ENCODE measurements around the gene DHTKD1. TPM values are rescaled to one million over a fixed set of nuclear protein-coding genes. Genes with fewer than 3 reads are reported as not detected.

The DHTKD1 gene
- total RNA-seq: 25.3 and 36.3 TPM in 2 replicates

GRCh38 chr10:12068449-12069269 is at the start of gene DHTKD1:
DHTKD1 (plus strand) TSS chr10:12068954; CDS start chr10:12069034, 80 bp downstream.

DNA sequence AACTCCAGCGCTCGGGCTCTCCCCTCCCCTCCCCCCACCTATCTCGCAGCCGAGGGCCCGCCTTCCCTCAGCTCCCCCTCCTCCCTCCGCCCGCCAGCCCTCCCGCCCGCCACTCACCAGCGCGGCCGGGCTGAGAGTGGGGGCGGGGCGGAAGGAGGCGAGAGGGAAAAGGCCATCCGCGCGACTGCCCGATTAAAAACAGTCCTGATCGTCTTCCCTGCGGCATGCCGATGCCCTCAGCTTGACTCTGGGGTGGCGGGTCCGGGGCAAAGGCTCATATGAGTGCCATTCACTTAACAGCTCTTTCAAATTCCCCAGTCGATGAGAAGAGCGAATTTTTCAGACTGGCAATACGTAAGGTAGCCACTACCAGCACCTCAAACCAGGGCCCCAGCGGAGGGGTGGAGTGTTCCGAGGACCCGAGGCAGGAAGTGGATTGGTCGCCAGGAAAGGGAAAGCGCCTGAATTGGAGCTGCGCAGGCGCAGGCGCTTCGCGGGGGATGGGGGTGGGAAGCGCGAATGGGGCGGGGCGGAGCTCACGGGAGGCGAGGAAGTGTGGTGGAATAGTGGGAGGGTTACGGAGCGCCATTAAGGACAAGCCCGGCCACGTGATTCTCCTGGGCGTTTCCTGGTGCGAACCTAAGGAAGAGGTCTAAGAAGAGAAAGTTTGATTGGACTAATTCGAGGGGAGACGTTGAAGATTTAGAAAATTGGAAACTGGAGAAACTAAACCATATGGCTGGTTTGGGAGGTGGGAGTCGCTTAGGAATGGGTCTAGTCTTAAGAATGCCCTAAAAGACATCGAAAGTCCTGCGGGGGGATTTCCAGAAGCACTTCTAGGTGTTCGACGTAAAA is 25.7 kb upstream of the DHTKD1 start, which contains the start of gene UPF2:
TSS of gene UPF2 (minus strand) at position 13 of the 855 bp plus-strand sequence. CDS start 7,386 bp downstream, outside the sequence.

DNA sequence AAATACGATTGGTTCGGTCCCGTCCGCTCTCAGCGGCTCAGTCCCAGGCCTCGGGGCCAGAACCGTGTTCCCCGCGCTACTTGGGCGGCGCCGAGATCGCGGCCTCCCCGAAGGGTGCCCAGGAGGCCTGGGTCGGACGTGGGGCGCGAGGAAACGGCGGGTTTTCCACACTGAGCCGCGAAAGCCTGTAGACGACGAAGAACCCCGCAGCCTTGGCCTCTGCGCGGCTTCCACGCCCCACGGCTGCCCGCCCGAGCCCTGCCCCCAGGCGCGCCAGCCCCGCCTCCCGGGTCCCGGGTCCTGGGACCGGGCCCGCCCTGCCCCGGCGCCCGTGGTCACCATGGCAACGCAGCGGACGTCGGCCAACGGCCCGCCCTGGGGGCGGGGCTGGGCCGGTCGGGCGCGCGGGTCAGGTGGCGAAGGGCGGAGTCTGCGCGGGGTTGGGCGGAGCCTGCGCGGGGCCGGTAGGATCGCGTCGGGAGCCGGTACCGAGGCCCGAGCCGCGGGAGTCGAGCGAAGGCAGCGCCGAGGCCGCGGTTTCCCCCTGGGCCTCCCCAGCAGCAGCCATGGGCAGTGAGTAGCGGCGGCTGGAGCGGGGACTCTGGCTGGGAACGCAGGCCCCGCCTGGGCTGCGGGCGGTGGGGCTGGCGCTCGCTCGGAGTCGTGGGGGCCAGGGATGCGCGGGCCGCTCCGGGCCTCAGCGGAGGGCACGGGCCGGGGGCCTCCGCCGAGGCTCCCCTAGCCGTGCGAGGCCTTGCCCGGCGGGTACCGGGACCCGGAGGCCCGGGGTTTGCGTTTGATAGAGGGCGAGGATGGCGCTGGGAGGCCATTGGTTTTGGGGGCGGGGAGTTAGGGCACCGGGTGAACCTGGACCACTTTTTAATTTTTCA is 60.7 kb downstream of the DHTKD1 start, which contains the start of gene SEC61A2:
TSS of gene SEC61A2 (plus strand) at position 456 of the 890 bp plus-strand sequence. CDS start at position 567, 111 bp downstream.

Other genes with a start within 250 kb of the DHTKD1 start
- gene PROSER2, start 245.6 kb upstream of the DHTKD1 start, total RNA-seq: 5.3 and 6.5 TPM in 2 replicates
- gene UPF2, start 26.1 kb upstream of the DHTKD1 start, total RNA-seq: 17.2 and 20.2 TPM in 2 replicates
- gene SEC61A2, start 60.7 kb downstream of the DHTKD1 start, total RNA-seq: 3.2 and 13.7 TPM in 2 replicates
- 101 and 134 TPM in 2 replicates for gene NUDT5, start 126.9 kb downstream of the DHTKD1 start, total RNA-seq
- 197 and 203 TPM in 2 replicates for gene CDC123, start 127.2 kb downstream of the DHTKD1 start, total RNA-seq